ENCODE measurements around the gene SORBS1. TPM values are rescaled to one million over a fixed set of nuclear protein-coding genes. Genes with fewer than 3 reads are reported as not detected.
A peak's percentile ranks its signal among the peaks of the same experiment; 100 is the strongest.

SORBS1 gene
- total and polyA plus RNA-seq, 4 donors, result 33.2 to 71.3 (median 44.1) TPM

DNA sequence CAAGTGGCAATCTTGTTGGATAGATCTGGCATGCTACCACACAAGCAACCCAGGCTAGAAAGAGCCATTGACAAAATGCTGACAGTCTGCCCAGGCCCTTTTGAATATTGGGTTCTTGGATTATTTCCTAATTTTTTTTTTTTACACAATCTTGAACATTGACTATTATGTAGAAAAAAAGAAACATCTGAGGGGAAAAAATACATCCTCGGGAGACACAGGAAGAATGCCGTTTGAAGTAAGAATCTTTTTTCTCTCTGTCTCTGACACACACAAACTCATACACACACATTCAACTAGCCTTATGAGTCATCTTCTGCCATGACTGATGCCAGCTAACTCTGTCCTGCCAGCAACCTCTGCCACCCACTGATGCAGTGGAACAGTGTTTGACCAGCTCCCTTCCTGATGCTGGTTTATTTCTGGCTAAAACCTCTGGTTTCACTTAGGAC lies 47.2 kb downstream of the SORBS1 start (continued):
- TF ChIP-seq HNF4A (conservative IDR thresholded peaks at IDR 0.05), result peak; percentile 16 to 41
- TF ChIP-seq EGR1 (IDR thresholded peaks at IDR 0.05; ENCODE audit: low read depth in 2 of 2), result no peak
- peak; percentile 82 for TF ChIP-seq YY1 (IDR thresholded peaks at IDR 0.05)
- peak; percentile 16 for TF ChIP-seq FOXA2 (IDR thresholded peaks at IDR 0.05)
- peak; percentile 13 for TF ChIP-seq SP1 (IDR thresholded peaks at IDR 0.05)
- peak; percentile 36 to 39 for TF ChIP-seq RAD21 (IDR thresholded peaks at IDR 0.05)
- TF ChIP-seq, protein P1, sequence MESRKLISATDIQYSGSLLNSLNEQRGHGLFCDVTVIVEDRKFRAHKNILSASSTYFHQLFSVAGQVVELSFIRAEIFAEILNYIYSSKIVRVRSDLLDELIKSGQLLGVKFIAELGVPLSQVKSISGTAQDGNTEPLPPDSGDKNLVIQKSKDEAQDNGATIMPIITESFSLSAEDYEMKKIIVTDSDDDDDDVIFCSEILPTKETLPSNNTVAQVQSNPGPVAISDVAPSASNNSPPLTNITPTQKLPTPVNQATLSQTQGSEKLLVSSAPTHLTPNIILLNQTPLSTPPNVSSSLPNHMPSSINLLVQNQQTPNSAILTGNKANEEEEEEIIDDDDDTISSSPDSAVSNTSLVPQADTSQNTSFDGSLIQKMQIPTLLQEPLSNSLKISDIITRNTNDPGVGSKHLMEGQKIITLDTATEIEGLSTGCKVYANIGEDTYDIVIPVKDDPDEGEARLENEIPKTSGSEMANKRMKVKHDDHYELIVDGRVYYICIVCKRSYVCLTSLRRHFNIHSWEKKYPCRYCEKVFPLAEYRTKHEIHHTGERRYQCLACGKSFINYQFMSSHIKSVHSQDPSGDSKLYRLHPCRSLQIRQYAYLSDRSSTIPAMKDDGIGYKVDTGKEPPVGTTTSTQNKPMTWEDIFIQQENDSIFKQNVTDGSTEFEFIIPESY (IDR thresholded peaks at IDR 0.05), result peak; percentile 22
- TF ChIP-seq NR2F2 (IDR thresholded peaks at IDR 0.05), result no peak
- TF ChIP-seq, protein P2, sequence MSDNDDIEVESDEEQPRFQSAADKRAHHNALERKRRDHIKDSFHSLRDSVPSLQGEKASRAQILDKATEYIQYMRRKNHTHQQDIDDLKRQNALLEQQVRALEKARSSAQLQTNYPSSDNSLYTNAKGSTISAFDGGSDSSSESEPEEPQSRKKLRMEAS (IDR thresholded peaks at IDR 0.05), result peak; percentile 31
- peak; percentile 14 for TF ChIP-seq FOXA1 (IDR thresholded peaks at IDR 0.05)

DNA sequence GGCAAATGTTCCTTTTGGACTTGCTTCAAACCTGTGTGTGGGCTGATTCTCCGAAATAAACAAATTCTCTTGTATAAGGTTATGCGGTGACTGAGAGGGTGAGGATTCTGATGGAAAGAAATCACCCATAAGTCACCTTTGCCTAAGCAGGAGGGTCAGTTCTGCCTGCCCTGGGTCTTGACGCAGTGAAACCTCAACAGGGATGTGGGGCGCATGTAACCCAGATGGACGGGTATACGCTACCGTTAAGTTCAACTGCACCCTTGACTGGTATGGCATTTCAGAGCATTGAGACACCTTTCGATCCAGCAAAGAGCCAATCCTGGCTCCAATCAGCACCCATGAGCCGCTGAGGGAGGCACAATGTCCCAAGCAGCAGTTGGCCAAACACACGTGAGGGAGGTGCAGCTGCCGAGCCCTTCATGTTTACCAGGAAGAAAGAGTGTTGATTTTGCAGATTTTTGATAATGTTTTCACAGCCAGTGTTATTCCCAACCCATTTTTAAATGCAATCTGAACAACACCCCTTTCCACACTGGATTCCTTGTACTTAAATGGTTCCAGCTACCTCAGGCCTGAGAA lies 48.1 kb downstream of the SORBS1 start:
- no peak for DNase-seq (ENCODE audit: low spot score)
- Histone ChIP-seq H3K4me3 (ENCODE audit: low read depth in 1 of 3, low read length in 3 of 3) (no peak overlapping the region), H3K27ac (ENCODE audit: low read depth in 1 of 2, low read length in 2 of 2) (peak overlapping the region; percentile 74 to 86), H3K36me3 (ENCODE audit: control insufficient read depth in 4 of 4, insufficient read depth in 3 of 4, low read depth in 1 of 4, low read length in 3 of 4) (no peaks in the 10 kb centered on the region), H3K9me3 (ENCODE audit: control insufficient read depth in 4 of 4, low read length in 3 of 4) (no peaks in the 10 kb centered on the region), H3K4me1 (ENCODE audit: control insufficient read depth in 4 of 4, insufficient read depth in 4 of 4, low read length in 3 of 4) (peaks cover 6 to 45% (median 30%) of the 10 kb centered on the region in 4 donors), H3K9ac (ENCODE audit: low read depth in 1 of 2, low read length in 2 of 2) (peak overlapping the region in 1 of 2 donors; percentile 69), H3K27me3 (ENCODE audit: control insufficient read depth in 4 of 4, insufficient read depth in 4 of 4, low read length in 3 of 4) (no peaks in the 10 kb centered on the region)
- 46% methylated on average over 11 of the region's 11 CpGs for WGBS
- TF ChIP-seq JUND (IDR thresholded peaks at IDR 0.05) (peak in 1 of 2 donors; percentile 61), RAD21 (IDR thresholded peaks at IDR 0.05) (peak in 1 of 2 donors; percentile 60), RXRA (IDR thresholded peaks at IDR 0.05) (peak; percentile 68 to 83), NR2F2 (IDR thresholded peaks at IDR 0.05) (no peak), YY1 (IDR thresholded peaks at IDR 0.05) (peak; percentile 89), HNF4G (IDR thresholded peaks at IDR 0.05) (no peak), HNF4A (conservative IDR thresholded peaks at IDR 0.05) (peak; percentile 58 to 59), EGR1 (IDR thresholded peaks at IDR 0.05; ENCODE audit: low read depth in 2 of 2) (no peak), FOXA1 (IDR thresholded peaks at IDR 0.05) (peak; percentile 71), GABPA (IDR thresholded peaks at IDR 0.05 in 1 of 2, conservative IDR thresholded peaks at IDR 0.05 in 1 of 2) (no peak), FOXA2 (IDR thresholded peaks at IDR 0.05) (peak; percentile 90), TAF1 (conservative IDR thresholded peaks at IDR 0.05) (no peak), SP1 (IDR thresholded peaks at IDR 0.05) (peak; percentile 72)
- TF ChIP-seq, protein P3, sequence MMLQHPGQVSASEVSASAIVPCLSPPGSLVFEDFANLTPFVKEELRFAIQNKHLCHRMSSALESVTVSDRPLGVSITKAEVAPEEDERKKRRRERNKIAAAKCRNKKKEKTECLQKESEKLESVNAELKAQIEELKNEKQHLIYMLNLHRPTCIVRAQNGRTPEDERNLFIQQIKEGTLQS (IDR thresholded peaks at IDR 0.05), result no peak
- TF ChIP-seq, protein P4, sequence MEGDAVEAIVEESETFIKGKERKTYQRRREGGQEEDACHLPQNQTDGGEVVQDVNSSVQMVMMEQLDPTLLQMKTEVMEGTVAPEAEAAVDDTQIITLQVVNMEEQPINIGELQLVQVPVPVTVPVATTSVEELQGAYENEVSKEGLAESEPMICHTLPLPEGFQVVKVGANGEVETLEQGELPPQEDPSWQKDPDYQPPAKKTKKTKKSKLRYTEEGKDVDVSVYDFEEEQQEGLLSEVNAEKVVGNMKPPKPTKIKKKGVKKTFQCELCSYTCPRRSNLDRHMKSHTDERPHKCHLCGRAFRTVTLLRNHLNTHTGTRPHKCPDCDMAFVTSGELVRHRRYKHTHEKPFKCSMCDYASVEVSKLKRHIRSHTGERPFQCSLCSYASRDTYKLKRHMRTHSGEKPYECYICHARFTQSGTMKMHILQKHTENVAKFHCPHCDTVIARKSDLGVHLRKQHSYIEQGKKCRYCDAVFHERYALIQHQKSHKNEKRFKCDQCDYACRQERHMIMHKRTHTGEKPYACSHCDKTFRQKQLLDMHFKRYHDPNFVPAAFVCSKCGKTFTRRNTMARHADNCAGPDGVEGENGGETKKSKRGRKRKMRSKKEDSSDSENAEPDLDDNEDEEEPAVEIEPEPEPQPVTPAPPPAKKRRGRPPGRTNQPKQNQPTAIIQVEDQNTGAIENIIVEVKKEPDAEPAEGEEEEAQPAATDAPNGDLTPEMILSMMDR (IDR thresholded peaks at IDR 0.05; ENCODE audit: low read depth, low read length, missing input control), result no peak
- TF ChIP-seq, protein P1 (IDR thresholded peaks at IDR 0.05), result peak; percentile 9
- TF ChIP-seq, protein P2 (IDR thresholded peaks at IDR 0.05), result peak; percentile 90
- TF ChIP-seq, protein P5, sequence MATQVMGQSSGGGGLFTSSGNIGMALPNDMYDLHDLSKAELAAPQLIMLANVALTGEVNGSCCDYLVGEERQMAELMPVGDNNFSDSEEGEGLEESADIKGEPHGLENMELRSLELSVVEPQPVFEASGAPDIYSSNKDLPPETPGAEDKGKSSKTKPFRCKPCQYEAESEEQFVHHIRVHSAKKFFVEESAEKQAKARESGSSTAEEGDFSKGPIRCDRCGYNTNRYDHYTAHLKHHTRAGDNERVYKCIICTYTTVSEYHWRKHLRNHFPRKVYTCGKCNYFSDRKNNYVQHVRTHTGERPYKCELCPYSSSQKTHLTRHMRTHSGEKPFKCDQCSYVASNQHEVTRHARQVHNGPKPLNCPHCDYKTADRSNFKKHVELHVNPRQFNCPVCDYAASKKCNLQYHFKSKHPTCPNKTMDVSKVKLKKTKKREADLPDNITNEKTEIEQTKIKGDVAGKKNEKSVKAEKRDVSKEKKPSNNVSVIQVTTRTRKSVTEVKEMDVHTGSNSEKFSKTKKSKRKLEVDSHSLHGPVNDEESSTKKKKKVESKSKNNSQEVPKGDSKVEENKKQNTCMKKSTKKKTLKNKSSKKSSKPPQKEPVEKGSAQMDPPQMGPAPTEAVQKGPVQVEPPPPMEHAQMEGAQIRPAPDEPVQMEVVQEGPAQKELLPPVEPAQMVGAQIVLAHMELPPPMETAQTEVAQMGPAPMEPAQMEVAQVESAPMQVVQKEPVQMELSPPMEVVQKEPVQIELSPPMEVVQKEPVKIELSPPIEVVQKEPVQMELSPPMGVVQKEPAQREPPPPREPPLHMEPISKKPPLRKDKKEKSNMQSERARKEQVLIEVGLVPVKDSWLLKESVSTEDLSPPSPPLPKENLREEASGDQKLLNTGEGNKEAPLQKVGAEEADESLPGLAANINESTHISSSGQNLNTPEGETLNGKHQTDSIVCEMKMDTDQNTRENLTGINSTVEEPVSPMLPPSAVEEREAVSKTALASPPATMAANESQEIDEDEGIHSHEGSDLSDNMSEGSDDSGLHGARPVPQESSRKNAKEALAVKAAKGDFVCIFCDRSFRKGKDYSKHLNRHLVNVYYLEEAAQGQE (IDR thresholded peaks at IDR 0.05), result peak; percentile 38

All from liver (tissue), 9 donors.